ENCODE measurements around the gene CACFD1.

CACFD1 gene

GRCh38 chr9:133505186-133505830 lies 45.5 kb downstream of the CACFD1 start:
- no peak for DNase-seq (ENCODE audit: low read depth)
- TF ChIP-seq CTCF (IDR thresholded peaks at IDR 0.05; ENCODE audit: low read depth, low read length) (no peak), POLR2A (IDR thresholded peaks at IDR 0.05; ENCODE audit: extremely low read depth, insufficient read length) (no peak), MYC (IDR thresholded peaks at IDR 0.05; ENCODE audit: low read depth, low read length) (no peak), MAX (IDR thresholded peaks at IDR 0.05; ENCODE audit: low read depth, low read length) (no peak)
- no peak overlapping the region for H3K4me3 ChIP-seq (ENCODE audit: low read depth, low read length)

GRCh38 chr9:133505901-133506652 lies 46.3 kb downstream of the CACFD1 start:
- H3K4me3 ChIP-seq (ENCODE audit: low read depth, low read length) = no peak overlapping the region
- TF ChIP-seq CTCF (IDR thresholded peaks at IDR 0.05; ENCODE audit: low read depth, low read length) = no peak
- TF ChIP-seq MYC (IDR thresholded peaks at IDR 0.05; ENCODE audit: low read depth, low read length) = no peak
- no peak for TF ChIP-seq POLR2A (IDR thresholded peaks at IDR 0.05; ENCODE audit: extremely low read depth, insufficient read length)
- no peak for TF ChIP-seq MAX (IDR thresholded peaks at IDR 0.05; ENCODE audit: low read depth, low read length)
- DNase-seq (ENCODE audit: low read depth) = no peak

GRCh38 chr9:133506653-133507038 lies 46.9 kb downstream of the CACFD1 start:
- TF ChIP-seq MYC (IDR thresholded peaks at IDR 0.05; ENCODE audit: low read depth, low read length) = no peak
- no peak for TF ChIP-seq POLR2A (IDR thresholded peaks at IDR 0.05; ENCODE audit: extremely low read depth, insufficient read length)
- TF ChIP-seq MAX (IDR thresholded peaks at IDR 0.05; ENCODE audit: low read depth, low read length) = no peak
- no peak for TF ChIP-seq CTCF (IDR thresholded peaks at IDR 0.05; ENCODE audit: low read depth, low read length)
- no peak for DNase-seq (ENCODE audit: low read depth)

GRCh38 chr9:133507246-133507965 lies 47.6 kb downstream of the CACFD1 start:
- TF ChIP-seq CTCF (IDR thresholded peaks at IDR 0.05; ENCODE audit: low read depth, low read length) (no peak), MAX (IDR thresholded peaks at IDR 0.05; ENCODE audit: low read depth, low read length) (no peak), MYC (IDR thresholded peaks at IDR 0.05; ENCODE audit: low read depth, low read length) (no peak), POLR2A (IDR thresholded peaks at IDR 0.05; ENCODE audit: extremely low read depth, insufficient read length) (no peak)
- no peak for DNase-seq (ENCODE audit: low read depth)
- no peak overlapping the region for H3K4me3 ChIP-seq (ENCODE audit: low read depth, low read length)

More at GRCh38 chr9:133506653-133507038, 46.9 kb downstream of the CACFD1 start:
- H3K4me3 ChIP-seq (ENCODE audit: low read depth, low read length) = no peak overlapping the region

- TF ChIP-seq CTCF (IDR thresholded peaks at IDR 0.05; ENCODE audit: low read depth, low read length) (no peak), MAX (IDR thresholded peaks at IDR 0.05; ENCODE audit: low read depth, low read length) (no peak), POLR2A (IDR thresholded peaks at IDR 0.05; ENCODE audit: extremely low read depth, insufficient read length) (no peak), MYC (IDR thresholded peaks at IDR 0.05; ENCODE audit: low read depth, low read length) (no peak)
- DNase-seq (ENCODE audit: low read depth) = no peak
- H3K4me3 ChIP-seq (ENCODE audit: low read depth, low read length) = no peak overlapping the region
These were observed 48.3 kb downstream of the CACFD1 start for GRCh38 chr9:133508046-133508445.
